ENCODE results near the gene WDR90. TPM values are rescaled to one million over a fixed set of nuclear protein-coding genes. Genes with fewer than 3 reads are reported as not detected.
A peak's percentile ranks its signal among the peaks of the same experiment; 100 is the strongest.

Gene WDR90
- total and polyA plus RNA-seq, 10 of the 15 experiments (the other 5 are each of a cell fraction or from before 2014, with no cell fraction given), result 2.0 to 65.0 (median 16.7) TPM

- 0 out of 2 replicates have a peak, but pooled peaks have one; percentile 31 for TF ChIP-seq POLR2AphosphoS2 (IDR thresholded peaks at IDR 0.05; ENCODE audit: low read depth, low read length)
- TF ChIP-seq POLR2A (IDR thresholded peaks at IDR 0.05; ENCODE audit: low read depth, low read length), result peak; percentile 86
- TF ChIP-seq ZNF384 (IDR thresholded peaks at IDR 0.05; ENCODE audit: borderline replicate concordance, low read depth, low read length), result no peak
- 0 out of 2 replicates have a peak, but pooled peaks have one; percentile 19 for TF ChIP-seq NRF1 (conservative IDR thresholded peaks at IDR 0.05; ENCODE audit: low read depth, low read length)
- TF ChIP-seq, protein P1, sequence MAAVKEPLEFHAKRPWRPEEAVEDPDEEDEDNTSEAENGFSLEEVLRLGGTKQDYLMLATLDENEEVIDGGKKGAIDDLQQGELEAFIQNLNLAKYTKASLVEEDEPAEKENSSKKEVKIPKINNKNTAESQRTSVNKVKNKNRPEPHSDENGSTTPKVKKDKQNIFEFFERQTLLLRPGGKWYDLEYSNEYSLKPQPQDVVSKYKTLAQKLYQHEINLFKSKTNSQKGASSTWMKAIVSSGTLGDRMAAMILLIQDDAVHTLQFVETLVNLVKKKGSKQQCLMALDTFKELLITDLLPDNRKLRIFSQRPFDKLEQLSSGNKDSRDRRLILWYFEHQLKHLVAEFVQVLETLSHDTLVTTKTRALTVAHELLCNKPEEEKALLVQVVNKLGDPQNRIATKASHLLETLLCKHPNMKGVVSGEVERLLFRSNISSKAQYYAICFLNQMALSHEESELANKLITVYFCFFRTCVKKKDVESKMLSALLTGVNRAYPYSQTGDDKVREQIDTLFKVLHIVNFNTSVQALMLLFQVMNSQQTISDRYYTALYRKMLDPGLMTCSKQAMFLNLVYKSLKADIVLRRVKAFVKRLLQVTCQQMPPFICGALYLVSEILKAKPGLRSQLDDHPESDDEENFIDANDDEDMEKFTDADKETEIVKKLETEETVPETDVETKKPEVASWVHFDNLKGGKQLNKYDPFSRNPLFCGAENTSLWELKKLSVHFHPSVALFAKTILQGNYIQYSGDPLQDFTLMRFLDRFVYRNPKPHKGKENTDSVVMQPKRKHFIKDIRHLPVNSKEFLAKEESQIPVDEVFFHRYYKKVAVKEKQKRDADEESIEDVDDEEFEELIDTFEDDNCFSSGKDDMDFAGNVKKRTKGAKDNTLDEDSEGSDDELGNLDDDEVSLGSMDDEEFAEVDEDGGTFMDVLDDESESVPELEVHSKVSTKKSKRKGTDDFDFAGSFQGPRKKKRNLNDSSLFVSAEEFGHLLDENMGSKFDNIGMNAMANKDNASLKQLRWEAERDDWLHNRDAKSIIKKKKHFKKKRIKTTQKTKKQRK (IDR thresholded peaks at IDR 0.05; ENCODE audit: low read depth, low read length), result no peak
- no peak for TF ChIP-seq TAF1 (IDR thresholded peaks at IDR 0.05; ENCODE audit: borderline replicate concordance, low read depth, low read length)
- TF ChIP-seq SUZ12 (IDR thresholded peaks at IDR 0.05; ENCODE audit: unreplicated experiment), result no peak
- no peak for TF ChIP-seq ZZZ3 (IDR thresholded peaks at IDR 0.05; ENCODE audit: control insufficient read depth, insufficient read length, low read depth)
- TF ChIP-seq PRDM15 (CRISPR knock-in tag; IDR thresholded peaks at IDR 0.05), result no peak
- TF ChIP-seq HDGF (IDR thresholded peaks at IDR 0.05), result 0 out of 2 replicates have a peak, but pooled peaks have one; percentile 84
- TF ChIP-seq, protein P2, sequence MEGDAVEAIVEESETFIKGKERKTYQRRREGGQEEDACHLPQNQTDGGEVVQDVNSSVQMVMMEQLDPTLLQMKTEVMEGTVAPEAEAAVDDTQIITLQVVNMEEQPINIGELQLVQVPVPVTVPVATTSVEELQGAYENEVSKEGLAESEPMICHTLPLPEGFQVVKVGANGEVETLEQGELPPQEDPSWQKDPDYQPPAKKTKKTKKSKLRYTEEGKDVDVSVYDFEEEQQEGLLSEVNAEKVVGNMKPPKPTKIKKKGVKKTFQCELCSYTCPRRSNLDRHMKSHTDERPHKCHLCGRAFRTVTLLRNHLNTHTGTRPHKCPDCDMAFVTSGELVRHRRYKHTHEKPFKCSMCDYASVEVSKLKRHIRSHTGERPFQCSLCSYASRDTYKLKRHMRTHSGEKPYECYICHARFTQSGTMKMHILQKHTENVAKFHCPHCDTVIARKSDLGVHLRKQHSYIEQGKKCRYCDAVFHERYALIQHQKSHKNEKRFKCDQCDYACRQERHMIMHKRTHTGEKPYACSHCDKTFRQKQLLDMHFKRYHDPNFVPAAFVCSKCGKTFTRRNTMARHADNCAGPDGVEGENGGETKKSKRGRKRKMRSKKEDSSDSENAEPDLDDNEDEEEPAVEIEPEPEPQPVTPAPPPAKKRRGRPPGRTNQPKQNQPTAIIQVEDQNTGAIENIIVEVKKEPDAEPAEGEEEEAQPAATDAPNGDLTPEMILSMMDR (IDR thresholded peaks at IDR 0.05 in 2 of 3, conservative IDR thresholded peaks at IDR 0.05 in 1 of 3; ENCODE audit: control insufficient read depth in 2 of 3, extremely low read depth in 1 of 3, insufficient read depth in 1 of 3, low read depth in 3 of 3, low read length in 3 of 3), result no peak
- TF ChIP-seq, protein P3, sequence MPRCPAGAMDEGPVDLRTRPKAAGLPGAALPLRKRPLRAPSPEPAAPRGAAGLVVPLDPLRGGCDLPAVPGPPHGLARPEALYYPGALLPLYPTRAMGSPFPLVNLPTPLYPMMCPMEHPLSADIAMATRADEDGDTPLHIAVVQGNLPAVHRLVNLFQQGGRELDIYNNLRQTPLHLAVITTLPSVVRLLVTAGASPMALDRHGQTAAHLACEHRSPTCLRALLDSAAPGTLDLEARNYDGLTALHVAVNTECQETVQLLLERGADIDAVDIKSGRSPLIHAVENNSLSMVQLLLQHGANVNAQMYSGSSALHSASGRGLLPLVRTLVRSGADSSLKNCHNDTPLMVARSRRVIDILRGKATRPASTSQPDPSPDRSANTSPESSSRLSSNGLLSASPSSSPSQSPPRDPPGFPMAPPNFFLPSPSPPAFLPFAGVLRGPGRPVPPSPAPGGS (IDR thresholded peaks at IDR 0.05; ENCODE audit: borderline replicate concordance, insufficient read depth, low read depth, low read length, poor library complexity, severe bottlenecking), result no peak
- no peak for TF ChIP-seq CREM (IDR thresholded peaks at IDR 0.05; ENCODE audit: low read depth)
- no peak for TF ChIP-seq POU2F2 (IDR thresholded peaks at IDR 0.05; ENCODE audit: borderline replicate concordance, low read depth, low read length)
- peak in 1 of 2 experiments; percentile 71; a peak in 2 of 4 replicates for TF ChIP-seq BHLHE40 (IDR thresholded peaks at IDR 0.05; ENCODE audit: borderline replicate concordance in 1 of 2, low read depth in 2 of 2, low read length in 1 of 2)
- peak; percentile 90 for TF ChIP-seq LARP7 (IDR thresholded peaks at IDR 0.05)
- no peak for TF ChIP-seq MEF2B (IDR thresholded peaks at IDR 0.05; ENCODE audit: partially characterized antibody, poor library complexity, severe bottlenecking)
Measured at GRCh38 chr16:695355-696089, 46.4 kb downstream of the WDR90 start (continued).
